ENCODE data around the gene NPAS2. TPM values are rescaled to one million over a fixed set of nuclear protein-coding genes. Genes with fewer than 3 reads are reported as not detected.
A peak's percentile ranks its signal among the peaks of the same experiment; 100 is the strongest.

The NPAS2 gene
- total RNA-seq, 1 experiment from 2014 or later = 20.4 TPM

GRCh38 chr2:100786297-100786658 lies 33.7 kb upstream of the NPAS2 start:
- no peaks in the 10 kb centered on the region for H4K20me1 ChIP-seq (ENCODE audit: insufficient read depth)
- H3K9ac ChIP-seq (ENCODE audit: low read length) = no peak overlapping the region
- no peak overlapping the region for H3K27ac ChIP-seq (ENCODE audit: low read depth, low read length)
- no peak for ATAC-seq
- no peaks in the 10 kb centered on the region for H3K79me2 ChIP-seq (ENCODE audit: insufficient read depth, low read length)
- H3K9me2 ChIP-seq (ENCODE audit: insufficient read depth) = no peaks in the 10 kb centered on the region
- ChIA-PET POLR2A (no interaction called here), CTCF (no interaction called here), RAD21 (ENCODE audit: low non-redundant PET in 1 of 2, low total read pairs in 2 of 2, uncharacterized antibody in 2 of 2, unreplicated experiment in 2 of 2) (no interaction called here)
- H3K36me3 ChIP-seq (ENCODE audit: control insufficient read depth in 1 of 2, insufficient read depth in 2 of 2, low read length in 2 of 2) = no peaks in the 10 kb centered on the region
- intact Hi-C loops (cut with micrococcal nuclease) = no loop called here
- no peak overlapping the region for H3K4me3 ChIP-seq (replicated peaks in 1 of 2; ENCODE audit: low read depth in 1 of 2, low read length in 2 of 2)
- no peak overlapping the region for H2AFZ ChIP-seq (ENCODE audit: low read depth, low read length, poor library complexity, severe bottlenecking)
- H3K27me3 ChIP-seq (ENCODE audit: insufficient read depth, low read length) = no peaks in the 10 kb centered on the region
- H3K4me1 ChIP-seq (ENCODE audit: control insufficient read depth in 1 of 2, insufficient read depth in 2 of 2, low read length in 2 of 2) = peaks cover 3 to 10% of the 10 kb centered on the region in 2 experiments; a peak in 3 of 4 replicates
- BruUV-seq (replicated peaks) = no TSS peak
- no peak for DNase-seq (ENCODE audit: low read depth, low spot score)
- no peaks in the 10 kb centered on the region for H3K9me3 ChIP-seq (ENCODE audit: control insufficient read depth in 1 of 2, insufficient read depth in 1 of 2, low read depth in 1 of 2, low read length in 2 of 2)
- TF ChIP-seq CBX3 (IDR thresholded peaks at IDR 0.05; ENCODE audit: low read depth) = no peak
- TF ChIP-seq FOSL1 (IDR thresholded peaks at IDR 0.05; ENCODE audit: low read depth) = no peak
- no peak for TF ChIP-seq REST (IDR thresholded peaks at IDR 0.05; ENCODE audit: low read depth)
- TF ChIP-seq POLR2A (IDR thresholded peaks at IDR 0.05; ENCODE audit: borderline replicate concordance, extremely low read depth, insufficient read depth, insufficient read length) = no peak
- no peak for TF ChIP-seq ZFX (IDR thresholded peaks at IDR 0.05)
- no peak for TF ChIP-seq JUND (IDR thresholded peaks at IDR 0.05)
- TF ChIP-seq SP1 (IDR thresholded peaks at IDR 0.05; ENCODE audit: low read depth) = no peak
- no peak for TF ChIP-seq EGR1 (IDR thresholded peaks at IDR 0.05; ENCODE audit: low read depth)
- no peak for TF ChIP-seq EZH2phosphoT487 (IDR thresholded peaks at IDR 0.05; ENCODE audit: borderline replicate concordance)
- TF ChIP-seq POLR2AphosphoS5 (IDR thresholded peaks at IDR 0.05; ENCODE audit: low read depth, low read length) = no peak
- no peak for TF ChIP-seq SIN3A (IDR thresholded peaks at IDR 0.05; ENCODE audit: low read depth)
- no peak for TF ChIP-seq RAD21 (IDR thresholded peaks at IDR 0.05; ENCODE audit: low read depth)
- no peak for TF ChIP-seq CTCF (IDR thresholded peaks at IDR 0.05 in 2 of 3, conservative IDR thresholded peaks at IDR 0.05 in 1 of 3; ENCODE audit: borderline replicate concordance in 1 of 3, insufficient read depth in 1 of 3, low read depth in 2 of 3, low read length in 2 of 3)
- H3K4me2 ChIP-seq (ENCODE audit: low read length) = 0 out of 2 replicates have a peak overlapping the region, but pooled peaks have one; percentile 14

Measured in HCT116 (cell line).